Ovary (tissue), 9 donors: ENCODE data around the gene PDP2. TPM values are rescaled to one million over a fixed set of nuclear protein-coding genes. Genes with fewer than 3 reads are reported as not detected.
"Not testable (repeated sequence)": the region's sequence is repeated elsewhere in the genome, so short reads cannot be mapped to it uniquely, and the experiment has no call there.

Experiments
- DNase-seq, 5 donors: peaks; one replicate each; pipeline ENCODE4 v3.0.0-alpha.2; 2019 to 2020
- H3K27ac ChIP-seq, 2 donors: fragments of 200-600 bp; one replicate each; pipeline versions ENCODE4 v1.5.1 to v1.8.0; 2019 to 2022
- H3K27me3 ChIP-seq: fragments of 200-600 bp; one replicate; pipeline ENCODE4 v1.8.0; 2022
- H3K36me3 ChIP-seq: fragments of 200-600 bp; sonication (generic); one replicate; pipeline ENCODE4 v1.5.1; 2019
- H3K4me1 ChIP-seq: one replicate; pipeline ENCODE4 v1.8.1; 2013; ENCODE audit warnings: mild to moderate bottlenecking, moderate library complexity; ENCODE audit not compliant: insufficient read depth
- H3K4me3 ChIP-seq: fragments of 200-600 bp; sonication (generic); one replicate; pipeline ENCODE4 v1.5.1; 2017
- H3K9me3 ChIP-seq, 2 donors: fragments of 200-600 bp in 1 of 2; sonication (generic) in 1 of 2; one replicate each; pipeline versions ENCODE4 v1.5.1 to v1.8.1; 2013 to 2019; ENCODE audit warnings: mild to moderate bottlenecking in 1 of 2, moderate library complexity in 1 of 2
- CTCF ChIP-seq, 3 donors: fragments of 450-650 bp in 2 of 3; fragments of 200-600 bp in 1 of 3; IDR thresholded peaks; one replicate each; pipeline versions ENCODE4 v1.5.1 to v1.8.0; 2016 to 2022; ENCODE audit warnings: antibody characterized with exemption in 3 of 3, mild to moderate bottlenecking in 1 of 3
- EP300 ChIP-seq: sonication (generic); formaldehyde crosslinking; IDR thresholded peaks from one replicate; pipeline ENCODE4 v1.6.1; 2017; ENCODE audit warnings: antibody characterized with exemption
- POLR2A ChIP-seq: fragments of 450-650 bp; IDR thresholded peaks from one replicate; pipeline ENCODE4 v1.6.1; 2017; ENCODE audit warnings: antibody characterized with exemption, mild to moderate bottlenecking, moderate library complexity
- WGBS, 3 donors: extraction: QIAGEN DNeasy Blood & Tissue Kit in 1 of 3; methylation state at CpG; one replicate each; pipeline versions ENCODE4 v1.1.5 to v1.1.7; 2013 to 2017; 5-methylcytosine and 5-hydroxymethylcytosine counted together
- intact Hi-C, 4 donors: fragments of 100-400 bp; cut with DNase I; formaldehyde crosslinking; loops; one replicate each; pipeline versions ENCODE4 v1.11.0 to v1.15.1; 2022 to 2023
- polyA plus RNA-seq, 2 donors: library from polyadenylated mRNA; stranded (reverse); fragments of 200-250 nt in 1 of 2; fragments of 350-450 nt in 1 of 2; fragmentation: Illumina TruSeq in 1 of 2; extraction: RNeasy Lipid Tissue Mini Kit (QIAGEN cat#74804) in 1 of 2; gene quantifications; one replicate each; pipeline ENCODE4 v1.2.3, GENCODE V29; 2013 to 2014
- total RNA-seq, 7 donors: library from RNA; depleted of rRNA in 2 of 7; stranded (reverse); fragments of >200 nt in 2 of 7; fragmentation: NEBNext Ultra II Directional in 3 of 7; extraction: Animal tissue kit (Norgen Biotek cat#: 25700) in 3 of 7; gene quantifications; one replicate each; pipeline versions ENCODE4 v1.1.0 to v1.2.4, GENCODE V29; 2016 to 2023
- donor health status: DM: no; HTN: no; CAD: no; lungs with moderate emphysema.
- donor health status: DM: no; HTN: no; CAD: no.
- donor health status: Bipolar disorder and iron deficiency.
- donor health status: DM: yes; HTN: yes; CAD: no.
- donor health status: DM: no; HTN: no; CAD: no.
- donor health status: DM: yes; HTN: yes; CAD: no.

The PDP2 gene
- total and polyA plus RNA-seq, 9 donors = 3.9 to 27.9 (median 18.5) TPM

- Histone ChIP-seq H3K27ac (no peak overlapping the region), H3K4me1 (peaks cover 19% of the 10 kb centered on the region), H3K9me3 (no peaks in the 10 kb centered on the region), H3K4me3 (no peak overlapping the region), H3K36me3 (no peaks in the 10 kb centered on the region), H3K27me3 (no peaks in the 10 kb centered on the region)
- peak; percentile 74 to 82 (median 81) for DNase-seq
- WGBS, 3 donors = 25 to 40% (median 31%) methylated on average over 9 to 11 of the region's 11 CpGs
- intact Hi-C loops = loop anchor here (2.0 to 10.0 kb wide), 3 partner anchors 34 to 260 kb away; partner anchors contain the start of genes CIAO2B (in 2 of the 4), B3GNT9 (in 1 of the 4), FBXL8 (in 1 of the 4) and TRADD (in 1 of the 4)
- peak; percentile 83 to 84 (median 84) for TF ChIP-seq CTCF (IDR thresholded peaks at IDR 0.05)
- TF ChIP-seq EP300 = no peak
Observed at GRCh38 chr16:66894948-66895688, 14.8 kb downstream of the PDP2 start.

GRCh38 chr16:66895689-66895979 is 15.3 kb downstream of the PDP2 start:
- Histone ChIP-seq H3K9me3 (no peaks in the 10 kb centered on the region), H3K27ac (no peak overlapping the region), H3K27me3 (no peaks in the 10 kb centered on the region), H3K4me1 (peaks cover 23% of the 10 kb centered on the region), H3K4me3 (no peak overlapping the region), H3K36me3 (no peaks in the 10 kb centered on the region)
- WGBS, 3 donors = 78 to 86% (median 83%) methylated on average over 5 of the region's 5 CpGs
- no peak for TF ChIP-seq CTCF (IDR thresholded peaks at IDR 0.05)
- no peak for TF ChIP-seq EP300
- TF ChIP-seq POLR2A = no peak
- DNase-seq = no peak
- intact Hi-C loops = loop anchor here (2.0 to 10.0 kb wide), 3 partner anchors 33 to 259 kb away; partner anchors contain the start of genes CIAO2B (in 2 of the 4), B3GNT9 (in 1 of the 4), FBXL8 (in 1 of the 4) and TRADD (in 1 of the 4)

- no peaks in the 10 kb centered on the region for H3K27me3 ChIP-seq
- WGBS, 3 donors = 89 to 96% (median 93%) methylated on average over 3 of the region's 3 CpGs
- TF ChIP-seq CTCF (IDR thresholded peaks at IDR 0.05) = no peak
- TF ChIP-seq POLR2A = no peak
- TF ChIP-seq EP300 = no peak
- H3K27ac ChIP-seq = no peak overlapping the region
- no peak overlapping the region for H3K4me3 ChIP-seq
- H3K9me3 ChIP-seq = no peaks in the 10 kb centered on the region
- H3K36me3 ChIP-seq = no peaks in the 10 kb centered on the region
- H3K4me1 ChIP-seq = peaks cover 26% of the 10 kb centered on the region
- intact Hi-C loops = loop anchor here (2.0 to 10.0 kb wide), 3 partner anchors 33 to 259 kb away; partner anchors contain the start of genes CIAO2B (in 2 of the 4), B3GNT9 (in 1 of the 4), FBXL8 (in 1 of the 4) and TRADD (in 1 of the 4)
- no peak for DNase-seq
Observed at GRCh38 chr16:66895999-66896398, 15.7 kb downstream of the PDP2 start.

- not testable (repeated sequence) for H3K27ac ChIP-seq, H3K36me3 ChIP-seq, H3K27me3 ChIP-seq, H3K9me3 ChIP-seq, DNase-seq, H3K4me3 ChIP-seq
- intact Hi-C loops = loop anchor here in 3 of 4 donors (5.0 to 10.0 kb wide), 2 partner anchors 36 to 258 kb away; partner anchors contain the start of genes CIAO2B (in 2 of the 3), B3GNT9 (in 1 of the 3), FBXL8 (in 1 of the 3) and TRADD (in 1 of the 3)
- H3K4me1 ChIP-seq = peaks cover 32% of the 10 kb centered on the region
- WGBS, 3 donors = 69 to 76% (median 75%) methylated on average over 5 of the region's 5 CpGs
Observed at GRCh38 chr16:66896682-66897081, 16.4 kb downstream of the PDP2 start.

- WGBS, 3 donors = 1 to 22% (median 3%) methylated on average over 3 of the region's 3 CpGs
- H3K27ac ChIP-seq = peak overlapping the region in 1 of 2 donors; percentile 45
- intact Hi-C loops = loop anchor here in 3 of 4 donors (5.0 to 10.0 kb wide), 2 partner anchors 34 to 257 kb away; partner anchors contain the start of genes CIAO2B (in 2 of the 3), B3GNT9 (in 1 of the 3), FBXL8 (in 1 of the 3) and TRADD (in 1 of the 3)
Observed at GRCh38 chr16:66898207-66898606, 17.9 kb downstream of the PDP2 start.

More at GRCh38 chr16:66898207-66898606, 17.9 kb downstream of the PDP2 start:
- peak; percentile 76 to 85 (median 79) for DNase-seq
- peaks cover 32% of the 10 kb centered on the region for H3K4me1 ChIP-seq
- no peaks in the 10 kb centered on the region for H3K9me3 ChIP-seq
- no peaks in the 10 kb centered on the region for H3K27me3 ChIP-seq
- no peak overlapping the region for H3K4me3 ChIP-seq
- TF ChIP-seq POLR2A (no peak), CTCF (IDR thresholded peaks at IDR 0.05) (no peak), EP300 (no peak)
- H3K36me3 ChIP-seq = no peaks in the 10 kb centered on the region
